Peyer's patch (tissue), 4 donors: ENCODE measurements around the gene AMBP.

Experiments
- POLR2A ChIP-seq, 2 donors: fragments of 450-650 bp; IDR thresholded peaks; one replicate each; pipeline ENCODE4 v1.5.1; 2017; ENCODE audit warnings: antibody characterized with exemption in 2 of 2, mild to moderate bottlenecking in 2 of 2, moderate library complexity in 2 of 2
- TF ChIP-seq, protein P1 (sequence below), 6 experiments: fragments of 450-650 bp in 4 of 6; fragments of 200-600 bp in 2 of 6; sonication (generic) in 1 of 6; IDR thresholded peaks; one replicate each; pipeline ENCODE4 v1.5.1; 2017 to 2019; ENCODE audit warnings: antibody characterized with exemption in 6 of 6, mild to moderate bottlenecking in 3 of 6, moderate library complexity in 1 of 6

DNA sequence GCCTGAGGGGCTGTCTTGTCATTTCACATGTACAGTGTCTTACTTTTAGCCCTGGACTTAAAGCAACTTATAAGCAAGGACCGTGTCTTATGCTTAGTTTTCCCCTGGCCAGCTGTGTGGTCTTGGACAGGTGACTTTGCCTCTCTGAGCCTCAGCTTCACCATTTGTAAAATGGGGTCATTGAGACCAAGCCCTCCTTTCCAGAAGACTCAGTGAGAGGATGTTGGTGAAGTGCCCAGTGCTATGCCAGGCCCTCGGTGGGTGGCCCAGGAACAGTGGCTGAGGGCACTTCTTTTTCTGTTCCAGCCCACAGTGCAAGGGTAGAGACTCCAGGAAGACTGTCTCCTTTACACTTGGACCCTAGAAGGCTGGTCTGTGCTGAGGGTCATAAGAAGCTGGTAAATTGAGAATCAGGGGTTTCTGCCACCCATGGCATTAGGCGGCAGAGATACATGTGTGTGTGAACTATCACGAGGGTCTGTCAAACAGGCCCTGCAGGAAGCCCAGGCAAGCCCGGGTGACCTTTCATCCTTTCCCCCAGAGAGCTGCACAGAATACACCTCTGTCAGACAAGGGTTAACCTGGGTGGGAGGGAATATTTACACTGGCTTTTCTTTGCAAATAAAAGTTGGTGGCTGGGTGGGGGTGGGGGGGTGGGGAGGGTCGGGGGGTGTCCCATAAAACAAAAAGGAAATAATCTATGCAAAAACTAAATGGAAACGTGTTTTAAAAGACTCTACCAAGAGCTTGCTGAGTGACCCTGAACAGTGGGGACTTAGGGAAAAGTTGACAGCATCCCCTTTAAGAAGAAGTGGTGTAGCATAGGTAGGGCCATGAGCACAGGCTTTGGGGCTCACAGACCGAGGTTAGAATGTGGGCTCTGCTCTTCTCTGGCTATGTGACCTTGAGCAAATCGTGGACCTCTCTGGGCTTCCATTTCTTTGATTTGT lies 41.4 kb upstream of the AMBP start:
- no peak for TF ChIP-seq POLR2A (IDR thresholded peaks at IDR 0.05)
- TF ChIP-seq, protein P1, sequence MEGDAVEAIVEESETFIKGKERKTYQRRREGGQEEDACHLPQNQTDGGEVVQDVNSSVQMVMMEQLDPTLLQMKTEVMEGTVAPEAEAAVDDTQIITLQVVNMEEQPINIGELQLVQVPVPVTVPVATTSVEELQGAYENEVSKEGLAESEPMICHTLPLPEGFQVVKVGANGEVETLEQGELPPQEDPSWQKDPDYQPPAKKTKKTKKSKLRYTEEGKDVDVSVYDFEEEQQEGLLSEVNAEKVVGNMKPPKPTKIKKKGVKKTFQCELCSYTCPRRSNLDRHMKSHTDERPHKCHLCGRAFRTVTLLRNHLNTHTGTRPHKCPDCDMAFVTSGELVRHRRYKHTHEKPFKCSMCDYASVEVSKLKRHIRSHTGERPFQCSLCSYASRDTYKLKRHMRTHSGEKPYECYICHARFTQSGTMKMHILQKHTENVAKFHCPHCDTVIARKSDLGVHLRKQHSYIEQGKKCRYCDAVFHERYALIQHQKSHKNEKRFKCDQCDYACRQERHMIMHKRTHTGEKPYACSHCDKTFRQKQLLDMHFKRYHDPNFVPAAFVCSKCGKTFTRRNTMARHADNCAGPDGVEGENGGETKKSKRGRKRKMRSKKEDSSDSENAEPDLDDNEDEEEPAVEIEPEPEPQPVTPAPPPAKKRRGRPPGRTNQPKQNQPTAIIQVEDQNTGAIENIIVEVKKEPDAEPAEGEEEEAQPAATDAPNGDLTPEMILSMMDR (IDR thresholded peaks at IDR 0.05), result no peak
